ENCODE measurements around the gene MED26.
"Not testable (repeated sequence)": the region's sequence is repeated elsewhere in the genome, so short reads cannot be mapped to it uniquely, and the experiment has no call there.

The MED26 gene

GRCh38 chr19:16659464-16659831, 31.4 kb upstream of the MED26 start:
- Histone ChIP-seq H3K27me3 (replicated peaks) (no peaks in the 10 kb centered on the region), H3K4me3 (ENCODE audit: low read depth, low read length) (peak overlapping the region; percentile 97), H3K27ac (peak overlapping the region; percentile 83), H3K36me3 (replicated peaks) (peaks cover 26% of the 10 kb centered on the region)
- no peak for DNase-seq
- in situ Hi-C loops (cut with HindIII; ENCODE audit: low pct_ligation_motif_present, low sequenced_read_pairs): no loop called here
- TF ChIP-seq CTCF (IDR thresholded peaks at IDR 0.05; ENCODE audit: low read depth, low read length, missing control alignments): no peak

GRCh38 chr19:16657384-16657783, 29.4 kb upstream of the MED26 start:
- Histone ChIP-seq H3K36me3 (replicated peaks) (peaks cover 46% of the 10 kb centered on the region), H3K27me3 (replicated peaks) (no peaks in the 10 kb centered on the region), H3K4me3 (ENCODE audit: low read depth, low read length) (no peak overlapping the region), H3K27ac (no peak overlapping the region)
- TF ChIP-seq CTCF (IDR thresholded peaks at IDR 0.05; ENCODE audit: low read depth, low read length, missing control alignments): no peak
- DNase-seq: no peak
- in situ Hi-C loops (cut with HindIII; ENCODE audit: low pct_ligation_motif_present, low sequenced_read_pairs): no loop called here

GRCh38 chr19:16655727-16656126, 27.7 kb upstream of the MED26 start:
- H3K27me3 ChIP-seq (replicated peaks): no peaks in the 10 kb centered on the region
- H3K36me3 ChIP-seq (replicated peaks): peaks cover 58% of the 10 kb centered on the region
- no peak for TF ChIP-seq CTCF (IDR thresholded peaks at IDR 0.05; ENCODE audit: low read depth, low read length, missing control alignments)
- no peak overlapping the region for H3K27ac ChIP-seq
- in situ Hi-C loops (cut with HindIII; ENCODE audit: low pct_ligation_motif_present, low sequenced_read_pairs): no loop called here
- no peak overlapping the region for H3K4me3 ChIP-seq (ENCODE audit: low read depth, low read length)
- no peak for DNase-seq

GRCh38 chr19:16654627-16655026, 26.6 kb upstream of the MED26 start:
- no peak for DNase-seq
- in situ Hi-C loops (cut with HindIII; ENCODE audit: low pct_ligation_motif_present, low sequenced_read_pairs): no loop called here
- Histone ChIP-seq H3K36me3 (replicated peaks) (peaks cover 59% of the 10 kb centered on the region), H3K27me3 (replicated peaks) (no peaks in the 10 kb centered on the region), H3K27ac (no peak overlapping the region), H3K4me3 (ENCODE audit: low read depth, low read length) (no peak overlapping the region)
- no peak for TF ChIP-seq CTCF (IDR thresholded peaks at IDR 0.05; ENCODE audit: low read depth, low read length, missing control alignments)

- Histone ChIP-seq H3K27me3 (replicated peaks) (no peaks in the 10 kb centered on the region), H3K36me3 (replicated peaks) (peaks cover 59% of the 10 kb centered on the region), H3K27ac (no peak overlapping the region), H3K4me3 (ENCODE audit: low read depth, low read length) (no peak overlapping the region)
- no peak for TF ChIP-seq CTCF (IDR thresholded peaks at IDR 0.05; ENCODE audit: low read depth, low read length, missing control alignments)
- in situ Hi-C loops (cut with HindIII; ENCODE audit: low pct_ligation_motif_present, low sequenced_read_pairs): no loop called here
- DNase-seq: no peak
Measured at GRCh38 chr19:16654140-16654539, 26.1 kb upstream of the MED26 start.

GRCh38 chr19:16652854-16653253, 24.9 kb upstream of the MED26 start:
- no peak for DNase-seq
- H3K27ac ChIP-seq: no peak overlapping the region
- in situ Hi-C loops (cut with HindIII; ENCODE audit: low pct_ligation_motif_present, low sequenced_read_pairs): no loop called here
- TF ChIP-seq CTCF (IDR thresholded peaks at IDR 0.05; ENCODE audit: low read depth, low read length, missing control alignments): no peak
- no peaks in the 10 kb centered on the region for H3K27me3 ChIP-seq (replicated peaks)
- H3K4me3 ChIP-seq (ENCODE audit: low read depth, low read length): no peak overlapping the region
- H3K36me3 ChIP-seq (replicated peaks): peaks cover 55% of the 10 kb centered on the region

- H3K4me3 ChIP-seq (ENCODE audit: low read depth, low read length); H3K27me3 ChIP-seq (replicated peaks); in situ Hi-C loops (cut with HindIII; ENCODE audit: low pct_ligation_motif_present, low sequenced_read_pairs); H3K27ac ChIP-seq; DNase-seq: not testable (repeated sequence)
- peaks cover 59% of the 10 kb centered on the region for H3K36me3 ChIP-seq (replicated peaks)
Measured at GRCh38 chr19:16651421-16652188, 23.6 kb upstream of the MED26 start.

Measured in brain microvascular endothelial cell (primary cell).